Parathyroid adenoma (tissue), 2 donors: ENCODE results near the gene ARFIP1.
A peak's percentile ranks its signal among the peaks of the same experiment; 100 is the strongest.

ENCODE experiments used
- H2AFZ ChIP-seq: fragments of 300-600 bp; sonication (generic); one replicate; pipeline ENCODE4 v1.7.0; 2017; ENCODE audit warnings: antibody characterized with exemption, mild to moderate bottlenecking
- H3K27ac ChIP-seq: fragments of 300-600 bp; sonication (generic); one replicate; pipeline ENCODE4 v1.7.0; 2017
- H3K27me3 ChIP-seq: fragments of 300-600 bp; sonication (generic); one replicate; pipeline ENCODE4 v1.7.0; 2017; ENCODE audit warnings: low read length; ENCODE audit not compliant: control insufficient read depth, insufficient read depth
- H3K36me3 ChIP-seq: fragments of 300-600 bp; sonication (generic); one replicate; pipeline ENCODE4 v1.7.0; 2017; ENCODE audit warnings: low read length; ENCODE audit not compliant: control insufficient read depth, insufficient read depth
- H3K4me1 ChIP-seq: fragments of 300-600 bp; sonication (generic); one replicate; pipeline ENCODE4 v1.7.0; 2017; ENCODE audit warnings: control low read depth
- H3K4me2 ChIP-seq: fragments of 300-600 bp; sonication (generic); one replicate; pipeline ENCODE4 v1.7.0; 2017; ENCODE audit warnings: low read length
- H3K4me3 ChIP-seq: fragments of 300-600 bp; sonication (generic); one replicate; pipeline ENCODE4 v1.7.0; 2017; ENCODE audit warnings: low read depth, low read length
- H3K79me2 ChIP-seq: fragments of 300-600 bp; sonication (generic); one replicate; pipeline ENCODE4 v1.7.0; 2017; ENCODE audit warnings: control low read depth
- H3K9ac ChIP-seq: fragments of 300-600 bp; sonication (generic); one replicate; pipeline ENCODE4 v1.7.0; 2017; ENCODE audit warnings: mild to moderate bottlenecking
- H3K9me3 ChIP-seq: fragments of 300-600 bp; sonication (generic); one replicate; pipeline ENCODE4 v1.7.0; 2017; ENCODE audit warnings: low read length; ENCODE audit not compliant: control insufficient read depth
- CTCF ChIP-seq: fragments of 300-600 bp; sonication (generic); IDR thresholded peaks from one replicate; pipeline ENCODE4 v1.7.0; 2017; ENCODE audit warnings: antibody characterized with exemption, mild to moderate bottlenecking
- donor health status: primary hyperparathyroidism.

Gene ARFIP1

GRCh38 chr4:152956147-152956546, 176.4 kb downstream of the ARFIP1 start:
- H3K79me2 ChIP-seq: peaks cover 4% of the 10 kb centered on the region
- H3K36me3 ChIP-seq: no peaks in the 10 kb centered on the region
- peak overlapping the region; percentile 64 for H3K27ac ChIP-seq
- H3K9me3 ChIP-seq: no peaks in the 10 kb centered on the region
- no peak overlapping the region for H3K4me3 ChIP-seq
- no peak overlapping the region for H3K9ac ChIP-seq
- H3K4me2 ChIP-seq: peak overlapping the region; percentile 40
- peaks cover 33% of the 10 kb centered on the region for H3K4me1 ChIP-seq
- H3K27me3 ChIP-seq: no peaks in the 10 kb centered on the region
- no peak for TF ChIP-seq CTCF
- H2AFZ ChIP-seq: no peak overlapping the region

- peak overlapping the region; percentile 64 for H3K27ac ChIP-seq
- no peak overlapping the region for H2AFZ ChIP-seq
- H3K27me3 ChIP-seq: no peaks in the 10 kb centered on the region
- no peaks in the 10 kb centered on the region for H3K9me3 ChIP-seq
- H3K4me2 ChIP-seq: peak overlapping the region; percentile 40
- no peak for TF ChIP-seq CTCF
- H3K9ac ChIP-seq: no peak overlapping the region
- peaks cover 4% of the 10 kb centered on the region for H3K79me2 ChIP-seq
- peaks cover 33% of the 10 kb centered on the region for H3K4me1 ChIP-seq
- peak overlapping the region; percentile 15 for H3K4me3 ChIP-seq
- no peaks in the 10 kb centered on the region for H3K36me3 ChIP-seq
Measured at GRCh38 chr4:152956650-152957436, 177.1 kb downstream of the ARFIP1 start.

DNA sequence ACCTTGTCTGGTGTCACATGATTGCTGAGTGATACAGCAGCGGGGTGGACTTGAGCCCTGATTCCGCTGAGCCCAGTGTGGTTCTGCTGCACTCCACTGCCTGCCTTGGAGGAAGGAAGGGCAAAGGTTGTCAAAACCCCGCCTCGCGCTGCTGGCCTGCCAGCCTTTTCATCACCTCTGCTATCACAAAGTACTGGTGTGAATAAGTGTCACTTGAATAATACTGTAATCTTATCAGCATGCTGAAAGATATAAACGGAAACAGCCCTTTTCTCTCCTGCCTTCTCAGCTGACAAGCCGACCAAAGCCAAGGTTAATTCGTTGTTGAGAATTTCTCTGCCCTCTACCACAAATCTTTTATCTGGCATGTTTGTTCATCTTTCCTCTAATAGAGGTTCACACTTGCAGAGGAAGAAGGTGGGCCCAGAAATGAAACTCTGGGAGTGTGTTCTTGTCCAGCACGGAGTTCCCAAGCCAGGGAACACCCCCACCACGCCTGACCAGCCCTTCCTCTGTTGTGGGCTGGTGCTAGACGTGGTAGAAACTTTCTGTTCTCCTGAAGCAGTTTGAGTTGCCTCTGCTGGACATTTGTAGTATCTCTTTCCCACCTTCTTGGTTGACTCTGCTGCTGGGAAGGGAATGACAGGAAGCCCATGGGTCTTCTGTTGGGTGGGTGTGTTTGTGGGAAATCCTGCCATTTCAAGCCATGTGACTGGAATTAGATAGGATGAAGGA, 177.8 kb downstream of the ARFIP1 start:
- no peak for TF ChIP-seq CTCF
- peaks cover 4% of the 10 kb centered on the region for H3K79me2 ChIP-seq
- no peak overlapping the region for H3K4me3 ChIP-seq
- no peak overlapping the region for H3K9ac ChIP-seq
- H3K27me3 ChIP-seq: no peaks in the 10 kb centered on the region
- H3K9me3 ChIP-seq: no peaks in the 10 kb centered on the region
- H3K36me3 ChIP-seq: no peaks in the 10 kb centered on the region
- peak overlapping the region; percentile 53 for H2AFZ ChIP-seq
- H3K4me2 ChIP-seq: peak overlapping the region; percentile 40
- H3K27ac ChIP-seq: peak overlapping the region; percentile 64
- peaks cover 38% of the 10 kb centered on the region for H3K4me1 ChIP-seq

DNA sequence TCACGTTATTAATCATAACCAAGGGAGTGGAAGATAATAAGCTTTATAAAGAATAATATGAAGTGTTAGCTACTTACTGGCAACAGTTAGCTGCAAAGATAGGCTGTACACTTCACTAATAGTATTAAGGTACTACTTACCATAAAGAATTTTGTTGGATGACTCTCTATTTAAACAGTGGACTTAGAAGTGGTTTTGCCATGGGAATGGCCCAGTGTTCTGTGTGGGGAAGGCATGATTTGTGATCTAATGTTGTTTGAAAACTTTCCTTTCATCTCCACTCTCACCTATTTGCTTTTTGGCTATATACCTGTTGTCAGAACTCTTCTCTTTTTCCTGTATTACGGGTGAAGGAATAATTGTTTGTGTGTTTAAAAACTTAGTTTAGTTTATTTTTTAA, 179.3 kb downstream of the ARFIP1 start:
- H3K79me2 ChIP-seq: peaks cover 2% of the 10 kb centered on the region
- no peak overlapping the region for H3K27ac ChIP-seq
- no peaks in the 10 kb centered on the region for H3K9me3 ChIP-seq
- no peak overlapping the region for H2AFZ ChIP-seq
- H3K36me3 ChIP-seq: no peaks in the 10 kb centered on the region
- H3K9ac ChIP-seq: no peak overlapping the region
- TF ChIP-seq CTCF: no peak
- no peak overlapping the region for H3K4me2 ChIP-seq
- no peaks in the 10 kb centered on the region for H3K27me3 ChIP-seq
- H3K4me3 ChIP-seq: no peak overlapping the region
- H3K4me1 ChIP-seq: peaks cover 48% of the 10 kb centered on the region
